H1 (cell line): ENCODE measurements around the gene LHX5. TPM values are rescaled to one million over a fixed set of nuclear protein-coding genes. Genes with fewer than 3 reads are reported as not detected.

ENCODE experiments used
- CTCF ChIA-PET: fragments of 300-600 bp; sonication (Branson Sonifier 250); formaldehyde crosslinking; loops from one replicate; lab custom pipeline; 2021; ENCODE audit not compliant: partially characterized antibody; lab: Charles Lee
- POLR2A ChIA-PET: fragments of 300-600 bp; sonication (Branson Sonifier 250); formaldehyde crosslinking; loops from one replicate; lab custom pipeline; 2021; ENCODE audit warnings: inconsistent platforms; ENCODE audit not compliant: partially characterized antibody; lab: Charles Lee
- DNase-seq, 2 experiments: peaks; one replicate each; pipeline versions ENCODE4 v3.0.0 to v3.0.0-alpha.2; 2010 to 2022; ENCODE audit warnings: low spot score in 2 of 2, low read depth in 1 of 2, mixed read lengths in 1 of 2
- FAIRE-seq: peaks from 2 replicates; lab custom pipeline; 2011; peaks lifted over from hg19 to GRCh38; lab: Jason Lieb, UNC
- H2AFZ ChIP-seq: 2 replicates; pipeline ENCODE4 v1.8.1; 2012; ENCODE audit warnings: low read length, inconsistent platforms
- H2AK5ac ChIP-seq: 2 replicates; pipeline ENCODE4 v1.6.1; 2013; ENCODE audit warnings: low read depth, low read length
- H2BK120ac ChIP-seq: replicated peaks from 2 replicates; pipeline ENCODE3; 2013; ENCODE audit warnings: low read depth, low read length, inconsistent platforms
- H2BK12ac ChIP-seq: 2 replicates; pipeline ENCODE4 v1.6.1; 2013; ENCODE audit warnings: low read depth, low read length
- H2BK15ac ChIP-seq: 2 replicates; pipeline ENCODE4 v1.6.1; 2013; ENCODE audit warnings: low read length
- H2BK20ac ChIP-seq: 2 replicates; pipeline ENCODE4 v1.6.1; 2013; ENCODE audit warnings: low read length
- H2BK5ac ChIP-seq: 2 replicates; pipeline ENCODE4 v1.6.1; 2013; ENCODE audit warnings: low read depth, low read length
- H3K14ac ChIP-seq: 2 replicates; pipeline ENCODE4 v1.6.1; 2013; ENCODE audit warnings: inconsistent platforms; ENCODE audit not compliant: insufficient read length
- H3K18ac ChIP-seq: 2 replicates; pipeline ENCODE4 v1.6.1; 2013; ENCODE audit warnings: low read length; ENCODE audit errors: extremely low read depth
- H3K23ac ChIP-seq: 2 replicates; pipeline ENCODE4 v1.6.1; 2013; ENCODE audit warnings: inconsistent platforms; ENCODE audit not compliant: insufficient read length
- H3K23me2 ChIP-seq: 2 replicates; pipeline ENCODE4 v1.6.1; 2013; ENCODE audit warnings: low read depth, low read length
- H3K27ac ChIP-seq: 2 replicates; pipeline ENCODE4 v1.6.1; 2011; ENCODE audit warnings: low read depth, low read length, inconsistent platforms
- H3K27me3 ChIP-seq, 4 experiments: replicated peaks in 1 of 4; 1 replicate in 1 of 4; 2 replicates in 3 of 4; pipeline versions ENCODE4 v1.6.1 to v1.8.1; 2011 to 2013; ENCODE audit warnings: low read length in 3 of 4, mild to moderate bottlenecking in 3 of 4, inconsistent platforms in 2 of 4, mixed read lengths in 2 of 4, moderate library complexity in 1 of 4; ENCODE audit not compliant: control insufficient read depth in 3 of 4, insufficient read depth in 3 of 4; ENCODE audit errors: extremely low read depth in 1 of 4
- H3K36me3 ChIP-seq, 4 experiments: 2 replicates each; pipeline versions ENCODE4 v1.6.1 to v1.8.1; 2011 to 2013; ENCODE audit warnings: mild to moderate bottlenecking in 4 of 4, low read length in 3 of 4, moderate library complexity in 2 of 4, control low read depth in 1 of 4, inconsistent platforms in 1 of 4; ENCODE audit not compliant: insufficient read depth in 4 of 4, control insufficient read depth in 2 of 4
- H3K4ac ChIP-seq: replicated peaks from 2 replicates; pipeline ENCODE3; 2013; ENCODE audit warnings: low read length, low read depth, mixed read lengths, inconsistent platforms; ENCODE audit not compliant: insufficient read length
- H3K4me1 ChIP-seq, 4 experiments: replicated peaks in 1 of 4; 1 replicate in 1 of 4; 2 replicates in 3 of 4; pipeline versions ENCODE4 v1.6.1 to v1.8.1; 2011 to 2013; ENCODE audit warnings: low read length in 3 of 4, inconsistent platforms in 2 of 4, mixed read lengths in 1 of 4; ENCODE audit not compliant: insufficient read depth in 4 of 4, control insufficient read depth in 3 of 4
- H3K4me2 ChIP-seq, 2 experiments: 2 replicates each; pipeline versions ENCODE4 v1.6.1 to v1.8.1; 2011 to 2013; ENCODE audit warnings: low read depth in 2 of 2, low read length in 2 of 2, control low read depth in 1 of 2, inconsistent platforms in 1 of 2, mild to moderate bottlenecking in 1 of 2; ENCODE audit not compliant: insufficient read depth in 1 of 2
- H3K4me3 ChIP-seq, 4 experiments: fragments of 200-600, 300-600 bp in 1 of 4; sonication (generic), shearing (Covaris generic), sonication (Bioruptor Twin) in 1 of 4; 2 replicates each; pipeline versions ENCODE4 v1.5.1 to v1.8.1; 2011 to 2016; ENCODE audit warnings: low read length in 4 of 4, low read depth in 3 of 4, control low read depth in 2 of 4, inconsistent platforms in 2 of 4, mild to moderate bottlenecking in 2 of 4, mixed read lengths in 1 of 4, moderate library complexity in 1 of 4; ENCODE audit not compliant: insufficient read depth in 2 of 4; ENCODE audit errors: extremely low read depth in 1 of 4
- H3K56ac ChIP-seq: replicated peaks from 2 replicates; pipeline ENCODE3; 2013; ENCODE audit warnings: low read depth, mild to moderate bottlenecking, mixed read lengths, low read length, inconsistent platforms; ENCODE audit not compliant: insufficient read length
- H3K79me1 ChIP-seq: 2 replicates; pipeline ENCODE4 v1.6.1; 2013; ENCODE audit warnings: low read depth, low read length, control low read depth
- H3K79me2 ChIP-seq, 2 experiments: 2 replicates each; pipeline versions ENCODE4 v1.6.1 to v1.8.1; 2012 to 2013; ENCODE audit warnings: low read length in 2 of 2, mild to moderate bottlenecking in 2 of 2, inconsistent platforms in 1 of 2; ENCODE audit not compliant: insufficient read depth in 2 of 2, control insufficient read depth in 1 of 2
- H3K9ac ChIP-seq, 4 experiments: replicated peaks in 1 of 4; 1 replicate in 1 of 4; 2 replicates in 3 of 4; pipeline versions ENCODE4 v1.6.1 to v1.8.1; 2011 to 2013; ENCODE audit warnings: low read depth in 3 of 4, low read length in 3 of 4, control low read depth in 2 of 4, mild to moderate bottlenecking in 2 of 4, moderate library complexity in 2 of 4, inconsistent platforms in 1 of 4; ENCODE audit errors: extremely low read depth in 1 of 4
- H3K9me3 ChIP-seq, 2 experiments: 2 replicates each; pipeline versions ENCODE4 v1.6.1 to v1.8.1; 2012 to 2013; ENCODE audit warnings: mild to moderate bottlenecking in 2 of 2, moderate library complexity in 2 of 2, control low read depth in 1 of 2, inconsistent platforms in 1 of 2, low read depth in 1 of 2, low read length in 1 of 2, mixed read lengths in 1 of 2; ENCODE audit not compliant: insufficient read depth in 2 of 2
- H4K20me1 ChIP-seq, 2 experiments: replicated peaks in 1 of 2; 2 replicates each; pipeline versions ENCODE3 to v1.8.1; 2011 to 2013; ENCODE audit warnings: inconsistent platforms in 2 of 2, low read length in 2 of 2, mild to moderate bottlenecking in 1 of 2; ENCODE audit not compliant: insufficient read depth in 2 of 2, control insufficient read depth in 1 of 2
- H4K5ac ChIP-seq: 2 replicates; pipeline ENCODE4 v1.6.1; 2013; ENCODE audit warnings: low read length, low read depth, mixed read lengths, inconsistent platforms; ENCODE audit not compliant: insufficient read length
- H4K8ac ChIP-seq: 2 replicates; pipeline ENCODE4 v1.8.0; 2013; ENCODE audit warnings: mild to moderate bottlenecking, moderate library complexity, low read length, inconsistent platforms; ENCODE audit not compliant: insufficient read depth; ENCODE audit errors: extremely low read depth
- H4K91ac ChIP-seq: replicated peaks from 2 replicates; pipeline ENCODE3; 2013; ENCODE audit warnings: low read length, mixed read lengths, inconsistent platforms; ENCODE audit not compliant: insufficient read length
- ASH2L ChIP-seq: fragments of 200-600, 300-600 bp; sonication (generic); IDR thresholded peaks from one replicate; pipeline ENCODE4 v1.7.1; 2017; ENCODE audit warnings: low read length
- CBX5 ChIP-seq: fragments of 300-800, 300-1000 bp; sonication (generic); IDR thresholded peaks from 2 replicates; pipeline ENCODE4 v1.7.1; 2016; ENCODE audit warnings: antibody characterized with exemption, low read length, low read depth
- CHD1 ChIP-seq: IDR thresholded peaks from 2 replicates; pipeline ENCODE4 v1.6.1; 2012; ENCODE audit warnings: low read depth, low read length, improper control_type of control experiment
- EGR1 ChIP-seq: IDR thresholded peaks from 2 replicates; pipeline ENCODE4 v1.6.1; 2011; ENCODE audit warnings: low read depth, low read length, borderline replicate concordance
- EP300 ChIP-seq, 2 experiments: IDR thresholded peaks; 1 replicate in 1 of 2; 2 replicates in 1 of 2; pipeline ENCODE4 v1.6.1; 2011 to 2012; ENCODE audit warnings: low read depth in 2 of 2, low read length in 2 of 2, mild to moderate bottlenecking in 2 of 2, borderline replicate concordance in 1 of 2, inconsistent platforms in 1 of 2, moderate library complexity in 1 of 2
- FOSL1 ChIP-seq: IDR thresholded peaks from 2 replicates; pipeline ENCODE4 v1.6.1; 2011; ENCODE audit warnings: mild to moderate bottlenecking, low read depth, low read length, moderate library complexity; ENCODE audit not compliant: insufficient read depth
- GABPA ChIP-seq: IDR thresholded peaks from 2 replicates; pipeline ENCODE4 v1.6.1; 2011; ENCODE audit warnings: mild to moderate bottlenecking, low read length, moderate library complexity, borderline replicate concordance; ENCODE audit not compliant: insufficient read depth
- KDM4A ChIP-seq: IDR thresholded peaks from one replicate; pipeline ENCODE4 v1.7.1; 2012; ENCODE audit warnings: low read depth, mild to moderate bottlenecking, moderate library complexity, low read length, inconsistent platforms; ENCODE audit not compliant: severe bottlenecking
- RFX5 ChIP-seq: IDR thresholded peaks from 2 replicates; pipeline ENCODE4 v1.6.1; 2011; ENCODE audit warnings: low read depth, low read length, improper control_type of control experiment, borderline replicate concordance
- SRF ChIP-seq: IDR thresholded peaks from 2 replicates; pipeline ENCODE4 v1.6.1; 2011; ENCODE audit warnings: mild to moderate bottlenecking, low read depth, low read length, moderate library complexity
- TAF7 ChIP-seq: optimal IDR thresholded peaks from 2 replicates; pipeline ENCODE3; 2011; ENCODE audit warnings: low read depth, mild to moderate bottlenecking, inconsistent platforms, low read length, moderate library complexity, borderline replicate concordance
- ZNF274 ChIP-seq: IDR thresholded peaks from 2 replicates; pipeline ENCODE4 v1.7.0; 2012; ENCODE audit warnings: low read length, borderline replicate concordance; ENCODE audit errors: extremely low read depth
- WGBS, 2 experiments: shearing (Covaris generic) in 1 of 2; methylation state at CpG; one replicate each; pipeline versions ENCODE4 v1.1.6 to v1.1.7; 2013 to 2015; ENCODE audit warnings: low lambda C conversion rate in 2 of 2, mixed read lengths in 2 of 2, inconsistent platforms in 1 of 2, low coverage in 1 of 2, missing lambda C conversion rate in 1 of 2; ENCODE audit not compliant: insufficient replicate concordance in 2 of 2, insufficient coverage in 1 of 2, insufficient read length in 1 of 2; ENCODE audit errors: extremely low coverage in 1 of 2, missing lambda C conversion rate in 1 of 2; 5-methylcytosine and 5-hydroxymethylcytosine counted together
- polyA plus RNA-seq, 7 experiments: library from polyadenylated mRNA; depleted of rRNA in 3 of 7; stranded (reverse) in 5 of 7; unstranded in 2 of 7; fragments of >200 nt in 5 of 7; fragments of 200-250 nt in 2 of 7; gene quantifications; 1 replicate in 5 of 7; 2 replicates in 1 of 7; 4 replicates in 1 of 7; pipeline versions ENCODE4 v1.2.1 to v1.2.3, GENCODE V29; 2011 to 2013; ENCODE audit warnings: missing spikeins in 2 of 7, mixed read lengths in 2 of 7
- total RNA-seq: library from RNA; stranded (reverse); fragmentation: NEBNext Ultra II Directional; extraction: Animal tissue kit (Norgen Biotek cat#: 25700); gene quantifications from 2 replicates; pipeline ENCODE4 v1.2.1, GENCODE V29; 2021
- TF ChIP-seq, protein P1 (sequence below): IDR thresholded peaks from 2 replicates; pipeline ENCODE4 v1.6.1; 2011; ENCODE audit warnings: low read depth, mild to moderate bottlenecking, low read length; ENCODE audit not compliant: insufficient read depth

Gene LHX5
- total and polyA plus RNA-seq, 2 of the 8 experiments (the other 6 are each of a cell fraction or from before 2014, with no cell fraction given): 0.47 to 1.1 TPM

DNA sequence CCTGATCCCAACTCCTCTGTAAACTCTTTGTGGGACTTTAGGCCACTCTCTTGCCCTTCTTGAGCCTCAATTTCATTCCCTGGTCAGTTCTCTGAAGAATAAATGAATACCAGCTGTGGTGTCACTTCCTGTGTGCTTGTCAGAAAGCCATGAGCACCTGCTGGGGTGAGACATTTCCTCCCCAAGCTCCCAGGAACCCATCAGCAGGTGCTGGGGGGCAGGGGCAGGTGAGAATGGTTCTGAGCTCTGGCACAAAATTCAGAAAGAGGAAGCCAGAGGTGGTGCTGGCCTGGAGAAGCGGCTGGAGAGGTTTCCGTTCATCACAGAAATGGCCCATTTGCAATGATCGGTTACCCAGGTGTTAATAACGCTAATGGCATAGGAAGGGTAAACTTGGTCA lies 14.9 kb downstream of the LHX5 start:
- Histone ChIP-seq H3K23ac (no peak overlapping the region), H3K9ac (no peak overlapping the region), H2BK120ac (no peak overlapping the region), H3K79me2 (no peaks in the 10 kb centered on the region), H4K20me1 (no peaks in the 10 kb centered on the region), H3K27me3 (peaks cover 0 to 8% (median under 1%) of the 10 kb centered on the region in 4 experiments; a peak in 5 of 7 replicates), H3K4me2 (0 out of 4 replicates have a peak overlapping the region, but pooled peaks of 1 of the 2 experiments have one; percentile 5), H3K27ac (no peak overlapping the region), H3K4ac (no peak overlapping the region), H3K18ac (no peak overlapping the region), H3K9me3 (no peaks in the 10 kb centered on the region), H3K4me1 (peaks cover 0 to 3% (median 1%) of the 10 kb centered on the region in 4 experiments; a peak in 3 of 7 replicates), H2AFZ (no peak overlapping the region), H3K23me2 (no peaks in the 10 kb centered on the region), H3K79me1 (no peaks in the 10 kb centered on the region), H2BK12ac (no peak overlapping the region), H3K14ac (no peak overlapping the region), H3K56ac (no peak overlapping the region), H2AK5ac (no peak overlapping the region), H4K91ac (no peak overlapping the region), H4K8ac (no peak overlapping the region), H4K5ac (no peak overlapping the region), H2BK15ac (no peak overlapping the region), H2BK20ac (no peak overlapping the region), H3K4me3 (no peak overlapping the region), H3K36me3 (no peaks in the 10 kb centered on the region; a peak in 1 of 8 replicates), H2BK5ac (no peak overlapping the region)
- WGBS, 2 experiments: 85% methylated on average over 4 of the region's 4 CpGs; no CpG with 5 or more reads in 1 of the 2 experiments
- ChIA-PET POLR2A (no interaction called here), CTCF (interaction anchor here (1.0 to 8.0 kb wide), 5 partner anchors 13 to 310 kb away, joined by 3 to 82 read pairs (median 4); partner anchors contain the start of gene LHX5)
- no peak for FAIRE-seq
- no peak for DNase-seq
- TF ChIP-seq SRF (no peak), TAF7 (no peak), EGR1 (no peak), CHD1 (no peak), KDM4A (no peak), FOSL1 (no peak), RFX5 (no peak), EP300 (IDR thresholded peaks at IDR 0.05; ENCODE audit: borderline replicate concordance in 1 of 2, low read depth in 2 of 2, low read length in 2 of 2) (no peak), CBX5 (no peak), ZNF274 (no peak), ASH2L (no peak), GABPA (no peak)
- TF ChIP-seq, protein P1, sequence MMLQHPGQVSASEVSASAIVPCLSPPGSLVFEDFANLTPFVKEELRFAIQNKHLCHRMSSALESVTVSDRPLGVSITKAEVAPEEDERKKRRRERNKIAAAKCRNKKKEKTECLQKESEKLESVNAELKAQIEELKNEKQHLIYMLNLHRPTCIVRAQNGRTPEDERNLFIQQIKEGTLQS: no peak
